OCI-LY1 (cell line): ENCODE measurements around the gene HOMER2.

Source experiments
- CTCF ChIP-seq: fragments of 200-600 bp; sonication (generic), shearing (Covaris generic); IDR thresholded peaks from 2 replicates; pipeline ENCODE4 v1.5.1; 2017; ENCODE audit warnings: mild to moderate bottlenecking, antibody characterized with exemption, low read length, moderate library complexity, mixed read lengths
- EZH2 ChIP-seq: fragments of 200-600 bp; sonication (generic), shearing (Covaris generic); IDR thresholded peaks from 2 replicates; pipeline ENCODE4 v1.8.0; 2017; ENCODE audit warnings: borderline replicate concordance, mixed run types, mild to moderate bottlenecking, antibody characterized with exemption, low read length, moderate library complexity, mixed read lengths

GRCh38 chr15:82880704-82881103, 71.8 kb downstream of the HOMER2 start:
- TF ChIP-seq CTCF (no peak; the same call in 1 of the 2 replicates), EZH2 (no peak)
